NCI-H1694 (cell line): ENCODE measurements around the gene LAMTOR5.
"Not testable (repeated sequence)": the region's sequence is repeated elsewhere in the genome, so short reads cannot be mapped to it uniquely, and the experiment has no call there.

Experiments used
- DNase-seq: peaks from one replicate; lab custom pipeline; 2025; lab: John Stamatoyannopoulos, UW

LAMTOR5 gene

GRCh38 chr1:110407260-110408210 lies at the start of gene LAMTOR5:
TSS of gene LAMTOR5 (minus strand) at chr1:110407694. CDS start at chr1:110407620, 74 bp downstream.
- DNase-seq: peak; percentile 86

GRCh38 chr1:110457206-110457605 lies 49.7 kb upstream of the LAMTOR5 start:
- DNase-seq: no peak

- no peak for DNase-seq
These were observed 47.7 kb upstream of the LAMTOR5 start for GRCh38 chr1:110455151-110455550.

DNA sequence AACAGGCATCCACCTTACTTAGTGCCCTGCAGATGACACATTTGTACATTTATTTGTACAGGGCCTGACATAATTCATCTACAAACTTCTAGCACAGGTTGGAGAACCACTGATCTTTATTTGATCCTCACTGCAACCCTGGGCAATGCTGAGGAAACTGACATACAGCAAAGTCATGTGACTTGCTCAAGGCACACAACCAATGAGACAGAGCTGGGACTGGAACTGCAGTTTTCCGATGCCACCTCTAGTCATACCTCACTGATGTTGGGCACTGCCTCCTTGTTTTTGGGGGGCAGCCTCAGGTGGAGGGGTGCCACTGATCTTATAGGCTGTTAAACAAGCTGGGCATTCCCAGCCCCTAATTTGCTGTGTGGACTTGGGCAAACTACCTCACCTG lies 46.8 kb upstream of the LAMTOR5 start:
- no peak for DNase-seq

- no peak for DNase-seq
These were observed 46.3 kb upstream of the LAMTOR5 start for GRCh38 chr1:110453829-110454228.

GRCh38 chr1:110452330-110452729 lies 44.8 kb upstream of the LAMTOR5 start:
- DNase-seq: no peak

DNA sequence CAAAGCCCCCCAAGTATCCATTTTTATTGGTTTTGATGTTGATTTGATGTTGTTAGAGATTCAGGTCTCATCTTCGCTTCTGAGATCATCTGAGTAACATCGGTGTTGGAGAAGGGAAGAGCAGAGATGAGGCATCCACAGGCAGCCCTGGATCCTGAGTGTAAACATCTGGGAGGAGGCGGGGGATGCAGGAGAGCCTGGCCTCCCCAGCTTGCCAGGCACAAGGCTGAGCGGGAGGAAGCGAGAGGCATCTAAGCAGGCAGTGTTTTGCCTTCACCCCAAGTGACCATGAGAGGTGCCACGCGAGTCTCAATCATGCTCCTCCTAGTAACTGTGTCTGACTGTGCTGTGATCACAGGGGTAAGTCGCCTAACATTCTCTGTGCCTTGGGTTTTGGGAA lies 43.4 kb upstream of the LAMTOR5 start, which contains the start of gene PROK1:
Gene PROK1 (plus strand): TSS at position 221 of the 400 bp plus-strand sequence. CDS start 68 bp downstream, at position 289.
- DNase-seq: no peak

DNA sequence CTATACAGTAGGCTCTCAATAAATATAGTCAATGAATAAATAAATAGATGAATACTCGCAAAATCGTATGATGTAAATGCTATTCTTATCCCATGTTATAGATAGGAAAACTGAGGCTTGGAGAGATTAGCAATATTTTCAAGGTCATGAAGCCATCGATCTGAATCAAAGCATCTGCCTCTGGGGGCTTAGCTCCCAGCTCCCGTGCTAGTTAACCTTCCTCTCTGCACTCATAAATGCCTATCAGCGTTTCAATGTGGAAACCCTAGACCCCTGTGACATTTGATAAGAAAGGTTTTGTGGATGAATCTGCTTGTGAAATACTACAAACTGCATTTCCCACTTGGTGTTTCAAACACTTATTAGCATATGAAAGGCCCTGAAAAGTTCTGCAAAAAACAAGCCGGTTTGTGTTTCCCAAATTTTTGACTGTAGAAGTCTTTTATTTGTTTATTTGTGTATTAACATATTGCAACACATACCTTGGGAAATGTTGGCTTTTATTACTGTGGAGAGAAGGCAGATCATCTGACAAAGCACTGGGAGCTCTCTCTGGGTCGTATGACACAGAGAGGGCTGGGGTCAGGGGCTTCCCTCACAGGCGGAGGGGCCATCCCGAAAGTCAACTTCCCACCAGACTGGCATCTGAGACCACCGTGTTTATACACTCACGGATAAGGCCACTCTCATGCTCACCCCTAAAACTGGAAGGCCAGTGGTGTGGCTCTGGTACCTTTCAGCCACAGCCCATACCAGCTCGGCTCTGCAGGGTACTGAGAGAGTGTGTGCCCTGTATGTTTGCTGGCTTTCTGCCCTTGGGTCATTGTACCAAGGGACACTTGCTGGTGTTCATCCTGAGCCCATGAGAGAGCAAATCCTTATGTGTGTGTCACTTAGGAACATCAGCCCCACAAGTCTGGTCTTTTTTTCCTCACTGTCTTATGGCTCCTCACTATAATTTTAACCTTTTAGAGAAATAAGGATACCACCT lies 42.5 kb upstream of the LAMTOR5 start:
- DNase-seq: no peak

GRCh38 chr1:110444561-110444960 lies 37.1 kb upstream of the LAMTOR5 start:
- DNase-seq: no peak

DNA sequence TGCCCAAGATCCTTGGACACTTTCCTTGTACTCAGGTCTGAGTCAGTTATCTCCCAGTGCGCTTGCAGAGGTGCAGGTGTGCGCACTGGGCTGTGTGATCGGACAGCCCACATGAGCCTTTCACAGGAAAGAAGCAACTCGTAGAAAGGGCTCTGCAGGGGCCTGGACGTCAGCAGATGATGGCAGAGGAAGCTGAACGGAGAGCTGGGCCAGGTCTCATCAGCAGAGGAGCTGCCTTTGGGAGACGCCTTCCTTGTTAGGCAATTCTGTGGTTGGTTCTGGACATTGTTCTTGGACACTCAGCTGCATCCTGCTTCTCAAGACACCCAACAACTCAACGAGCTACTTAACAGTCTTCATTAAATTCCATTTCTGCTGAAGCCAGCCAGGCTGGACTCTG lies 36.0 kb upstream of the LAMTOR5 start:
- no peak for DNase-seq

GRCh38 chr1:110441888-110442287 lies 34.4 kb upstream of the LAMTOR5 start:
- DNase-seq: no peak

DNA sequence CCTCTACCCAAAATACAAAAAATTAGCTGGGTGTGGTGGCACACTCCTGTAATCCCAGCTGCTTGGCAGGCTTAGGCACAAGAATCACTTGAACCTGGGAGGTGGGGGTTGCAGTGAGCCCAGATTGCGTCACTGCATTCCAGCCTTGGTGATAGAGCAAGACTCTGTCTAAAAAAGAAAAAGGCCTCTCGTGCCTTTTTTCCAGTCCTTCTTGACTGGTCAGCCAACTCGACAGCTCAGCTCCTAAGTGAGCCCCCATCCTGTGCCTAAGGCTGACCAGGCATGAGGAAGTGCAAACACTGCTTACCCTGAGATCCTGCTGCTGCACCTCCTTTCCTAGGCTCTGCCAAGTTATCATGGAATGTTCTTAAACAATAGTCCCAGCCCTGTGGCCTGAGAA lies 33.4 kb upstream of the LAMTOR5 start:
- no peak for DNase-seq

- not testable (repeated sequence) for DNase-seq
These were observed 32.4 kb upstream of the LAMTOR5 start for GRCh38 chr1:110439873-110440272.

GRCh38 chr1:110438893-110439292 lies 31.4 kb upstream of the LAMTOR5 start:
- DNase-seq: no peak

DNA sequence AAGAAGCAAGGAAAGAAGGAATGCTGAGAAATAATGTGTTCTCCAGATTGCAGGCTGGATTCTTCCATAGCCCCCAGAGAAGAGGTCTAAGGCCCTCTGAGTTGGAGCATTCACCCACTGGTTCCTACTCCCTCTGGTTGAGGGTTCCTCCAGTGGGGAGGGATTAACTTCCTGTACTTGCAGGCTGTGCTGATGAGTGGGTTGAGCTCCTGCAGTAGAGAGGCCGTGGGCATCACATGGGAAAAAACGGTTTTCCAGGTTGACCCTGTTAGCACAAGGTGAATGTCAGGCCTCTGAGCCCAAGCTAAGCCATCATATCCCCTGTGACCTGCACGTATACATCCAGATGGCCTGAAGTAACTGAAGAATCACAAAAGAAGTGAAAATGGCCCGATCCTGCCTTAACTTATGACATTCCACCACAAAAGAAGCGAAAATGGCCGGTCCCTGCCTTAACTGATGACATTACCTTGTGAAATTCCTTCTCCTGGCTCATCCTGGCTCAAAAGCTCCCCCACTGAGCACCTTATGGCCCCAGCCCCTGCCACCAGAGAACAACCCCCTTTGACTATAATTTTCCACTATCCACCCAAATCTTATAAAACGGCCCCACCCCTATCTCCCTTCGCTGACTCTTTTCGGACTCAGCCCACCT lies 30.3 kb upstream of the LAMTOR5 start:
- DNase-seq: not testable (repeated sequence)

- DNase-seq: no peak
These were observed 29.1 kb upstream of the LAMTOR5 start for GRCh38 chr1:110436635-110437034.

DNA sequence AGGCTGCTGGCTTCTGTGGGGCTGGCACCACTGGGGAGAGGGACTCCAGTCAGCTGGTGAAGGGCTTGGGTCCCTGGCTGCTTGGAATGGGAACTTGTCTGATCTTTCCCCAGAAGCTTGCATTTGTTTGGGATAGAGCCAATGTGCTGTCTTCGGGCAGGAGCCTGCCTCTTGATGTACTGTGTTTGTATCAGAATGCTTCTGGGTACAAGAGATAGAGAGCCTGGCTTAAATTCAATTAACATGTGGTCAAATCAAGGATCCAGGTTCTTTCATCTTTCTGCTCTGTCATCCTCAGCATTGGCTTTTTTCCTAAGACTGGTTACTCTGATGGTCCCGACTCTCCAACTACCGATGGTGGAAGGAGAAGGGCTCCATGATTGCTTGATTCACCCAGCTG lies 27.5 kb upstream of the LAMTOR5 start:
- DNase-seq: no peak

GRCh38 chr1:110433803-110434202 lies 26.3 kb upstream of the LAMTOR5 start:
- DNase-seq: no peak

GRCh38 chr1:110433213-110433612 lies 25.7 kb upstream of the LAMTOR5 start:
- no peak for DNase-seq

GRCh38 chr1:110430901-110431300 lies 23.4 kb upstream of the LAMTOR5 start:
- no peak for DNase-seq

GRCh38 chr1:110430366-110430765 lies 22.9 kb upstream of the LAMTOR5 start:
- DNase-seq: no peak

- DNase-seq: no peak
These were observed 21.5 kb upstream of the LAMTOR5 start for GRCh38 chr1:110428946-110429345.
